Endothelial cell of umbilical vein (primary cell): ENCODE measurements around the gene KIAA1958. TPM values are rescaled to one million over a fixed set of nuclear protein-coding genes. Genes with fewer than 3 reads are reported as not detected.
A peak's percentile ranks its signal among the peaks of the same experiment; 100 is the strongest.

Experiments
- BruUV-seq: library from RNA; stranded (reverse); fragments of 400-500 nt; replicated peaks from 2 replicates; lab custom pipeline; 2021; lab: Mats Ljungman, UMichigan
- CTCF ChIA-PET: fragments of 300-600, 350-600 bp; sonication (Branson Sonifier 250); formaldehyde crosslinking; loops from one replicate; lab custom pipeline; 2021; ENCODE audit warnings: antibody characterized with exemption, inconsistent platforms; lab: Charles Lee
- POLR2A ChIA-PET: fragments of 300-600, 350-600 bp; sonication (Branson Sonifier 250); formaldehyde crosslinking; loops from one replicate; lab custom pipeline; 2021; ENCODE audit warnings: antibody characterized with exemption, inconsistent platforms; lab: Charles Lee
- DNase-seq: peaks from one replicate; pipeline ENCODE4 v3.0.0-alpha.2; 2011; ENCODE audit warnings: low read depth, low spot score
- FAIRE-seq: peaks from 2 replicates; lab custom pipeline; 2011; peaks lifted over from hg19 to GRCh38; lab: Jason Lieb, UNC
- H2AFZ ChIP-seq: 2 replicates; pipeline ENCODE4 v1.6.0; 2012; ENCODE audit warnings: low read depth, low read length, control low read depth, inconsistent platforms
- H3K27ac ChIP-seq: 2 replicates; pipeline ENCODE4 v1.5.1; 2011; ENCODE audit warnings: low read depth, mild to moderate bottlenecking, control low read depth, low read length, moderate library complexity; ENCODE audit not compliant: insufficient read depth
- H3K27me3 ChIP-seq, 2 experiments: 2 replicates each; pipeline versions ENCODE4 v1.6.0 to v1.6.1; 2011; ENCODE audit warnings: low read length in 2 of 2, mixed read lengths in 1 of 2; ENCODE audit not compliant: control insufficient read depth in 2 of 2, insufficient read depth in 2 of 2
- H3K36me3 ChIP-seq, 2 experiments: 2 replicates in 1 of 2; 3 replicates in 1 of 2; pipeline ENCODE4 v1.5.1; 2011; ENCODE audit warnings: low read length in 2 of 2, mild to moderate bottlenecking in 1 of 2, moderate library complexity in 1 of 2; ENCODE audit not compliant: control insufficient read depth in 2 of 2, insufficient read depth in 2 of 2; ENCODE audit errors: extremely low read depth in 1 of 2
- H3K4me1 ChIP-seq: 3 replicates; pipeline ENCODE4 v1.5.1; 2011; ENCODE audit warnings: mild to moderate bottlenecking, low read length; ENCODE audit not compliant: control insufficient read depth, insufficient read depth; ENCODE audit errors: extremely low read depth
- H3K4me2 ChIP-seq: 2 replicates; pipeline ENCODE4 v1.6.1; 2011; ENCODE audit warnings: low read length, control low read depth, mixed read lengths; ENCODE audit not compliant: insufficient read depth
- H3K4me3 ChIP-seq, 3 experiments: fragments of 200-600 bp in 1 of 3; sonication (generic), shearing (Covaris generic) in 1 of 3; replicated peaks in 1 of 3; 2 replicates each; pipeline ENCODE4 v1.5.1; 2011 to 2016; ENCODE audit warnings: control low read depth in 3 of 3, low read length in 3 of 3, mild to moderate bottlenecking in 2 of 3, inconsistent platforms in 1 of 3, low read depth in 1 of 3, moderate library complexity in 1 of 3; ENCODE audit not compliant: insufficient read depth in 1 of 3
- H3K79me2 ChIP-seq: 2 replicates; pipeline ENCODE4 v1.6.0; 2012; ENCODE audit warnings: low read length, inconsistent platforms; ENCODE audit not compliant: control insufficient read depth, insufficient read depth
- H3K9ac ChIP-seq: replicated peaks from 2 replicates; pipeline ENCODE3; 2011; ENCODE audit warnings: low read length, control low read depth; ENCODE audit not compliant: insufficient read depth; ENCODE audit errors: extremely low read depth
- H3K9me1 ChIP-seq: replicated peaks from 3 replicates; pipeline ENCODE4 v1.6.0; 2011; ENCODE audit warnings: mild to moderate bottlenecking, low read length; ENCODE audit not compliant: control insufficient read depth, insufficient read depth; ENCODE audit errors: extremely low read depth
- H3K9me3 ChIP-seq: replicated peaks from 2 replicates; pipeline ENCODE4 v1.5.1; 2012; ENCODE audit warnings: low read length, inconsistent platforms; ENCODE audit not compliant: control insufficient read depth, insufficient read depth
- H4K20me1 ChIP-seq: replicated peaks from 2 replicates; pipeline ENCODE3; 2011; ENCODE audit warnings: mild to moderate bottlenecking, low read length; ENCODE audit not compliant: control insufficient read depth, insufficient read depth; ENCODE audit errors: extremely low read depth
- FOS ChIP-seq: IDR thresholded peaks from 2 replicates; pipeline ENCODE4 v1.6.1; 2011; ENCODE audit warnings: mild to moderate bottlenecking, low read length, moderate library complexity, borderline replicate concordance; ENCODE audit not compliant: insufficient read depth
- JUN ChIP-seq: IDR thresholded peaks from 2 replicates; pipeline ENCODE4 v1.6.1; 2011; ENCODE audit warnings: borderline replicate concordance, low read depth; ENCODE audit not compliant: insufficient read length, insufficient read depth
- MYC ChIP-seq: IDR thresholded peaks from one replicate; pipeline ENCODE4 v1.6.1; 2011; ENCODE audit warnings: mild to moderate bottlenecking, low read depth, low read length
- POLR2A ChIP-seq: IDR thresholded peaks from 2 replicates; pipeline ENCODE4 v1.6.1; 2012; ENCODE audit warnings: low read depth, mild to moderate bottlenecking, control low read depth, low read length
- POLR2AphosphoS5 ChIP-seq: IDR thresholded peaks from 2 replicates; pipeline ENCODE4 v1.6.1; 2012; ENCODE audit warnings: low read depth, mild to moderate bottlenecking, control low read depth, low read length, moderate library complexity; ENCODE audit not compliant: insufficient read depth
- dilution Hi-C: fragments of 300-500 bp; cut with MboI; formaldehyde crosslinking; loops from one replicate; pipeline ENCODE4 v1.15.0; 2019; ENCODE audit warnings: low sequenced_read_pairs; ENCODE audit not compliant: extremely low pct_ligation_motif_present
- intact Hi-C: fragments of 100-400 bp; cut with micrococcal nuclease; formaldehyde crosslinking; loops from one replicate; pipeline ENCODE4 v1.10.0; 2022
- polyA plus RNA-seq, 4 experiments: library from polyadenylated mRNA; depleted of rRNA in 3 of 4; stranded (reverse) in 3 of 4; unstranded in 1 of 4; fragments of >200 nt; gene quantifications; 2 replicates each; pipeline versions ENCODE4 v1.2.1 to v1.2.3, GENCODE V29; 2011 to 2012; ENCODE audit warnings: missing spikeins in 1 of 4
- total RNA-seq: library from RNA; stranded (reverse); gene quantifications from 2 replicates; pipeline ENCODE4 v1.2.3, GENCODE V29; 2021
- TF ChIP-seq, protein P1 (sequence below): IDR thresholded peaks from 2 replicates; pipeline ENCODE4 v1.6.1; 2011; ENCODE audit not compliant: insufficient read depth, insufficient read length

KIAA1958 gene
- total and polyA plus RNA-seq, 2 donors (not counting 3 experiments of a cell fraction or from before 2014, with no cell fraction given), result 1.7 to 5.0 TPM

DNA sequence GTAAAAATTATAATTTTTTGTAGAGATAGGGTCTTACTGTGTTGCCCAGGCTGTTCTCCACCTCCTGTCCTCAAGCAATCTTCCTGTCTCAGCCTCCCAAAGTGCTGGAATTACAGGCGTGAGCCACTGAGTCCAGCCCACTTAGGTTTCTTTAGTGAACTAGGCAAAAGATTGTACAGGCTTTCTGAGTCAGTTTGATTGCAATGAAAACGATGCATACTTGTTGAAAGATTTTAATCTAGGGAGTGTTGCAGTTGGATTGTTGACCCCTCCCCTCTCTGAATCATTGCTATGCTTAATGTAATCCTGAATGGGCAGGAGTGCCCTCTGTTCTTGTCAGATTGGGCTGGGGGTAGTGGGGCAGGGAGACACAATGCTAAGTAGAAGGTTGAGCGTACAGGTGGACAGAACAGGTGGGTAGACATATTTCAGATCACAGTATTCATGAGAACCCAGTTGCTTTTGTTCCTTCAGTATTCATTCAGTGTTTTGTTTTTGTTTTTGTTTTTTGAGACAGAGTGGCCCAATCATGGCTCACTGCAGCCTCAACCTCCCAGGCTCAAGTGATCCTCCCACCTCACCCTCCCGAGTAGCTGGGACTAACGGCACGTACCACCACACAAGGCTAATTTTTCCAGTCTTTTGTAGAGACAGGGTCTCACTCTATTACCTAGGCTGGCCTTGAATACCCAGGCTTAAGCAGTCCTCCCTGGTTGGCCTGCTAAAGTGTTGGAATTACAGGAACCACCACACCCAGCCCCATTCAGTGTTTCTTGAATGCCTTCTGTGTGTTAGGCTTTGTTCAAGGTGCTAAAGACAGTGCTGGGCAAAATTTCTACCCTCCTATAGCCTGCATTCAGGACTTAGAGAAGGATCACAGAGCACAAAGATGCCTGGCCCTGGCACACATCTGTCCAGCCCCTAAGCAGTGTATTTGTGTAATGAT is 70.1 kb downstream of the KIAA1958 start:
- Histone ChIP-seq H3K36me3 (no peaks in the 10 kb centered on the region), H3K4me2 (no peak overlapping the region), H3K27me3 (no peaks in the 10 kb centered on the region), H3K4me1 (no peaks in the 10 kb centered on the region), H3K79me2 (no peaks in the 10 kb centered on the region), H3K9me1 (no peaks in the 10 kb centered on the region), H3K9ac (no peak overlapping the region), H3K4me3 (no peak overlapping the region), H2AFZ (no peak overlapping the region), H3K9me3 (no peaks in the 10 kb centered on the region), H4K20me1 (no peaks in the 10 kb centered on the region), H3K27ac (no peak overlapping the region)
- dilution Hi-C loops, result no loop called here
- intact Hi-C loops, result no loop called here
- no peak for DNase-seq
- FAIRE-seq, result no peak
- no TSS peak for BruUV-seq
- POLR2A ChIA-PET, result no interaction called here
- no peak for TF ChIP-seq FOS
- CTCF ChIA-PET, result interaction anchor here (1.0 kb wide), 1 partner anchor 8 kb away, joined by 5 read pairs; no protein-coding TSS in a partner anchor

DNA sequence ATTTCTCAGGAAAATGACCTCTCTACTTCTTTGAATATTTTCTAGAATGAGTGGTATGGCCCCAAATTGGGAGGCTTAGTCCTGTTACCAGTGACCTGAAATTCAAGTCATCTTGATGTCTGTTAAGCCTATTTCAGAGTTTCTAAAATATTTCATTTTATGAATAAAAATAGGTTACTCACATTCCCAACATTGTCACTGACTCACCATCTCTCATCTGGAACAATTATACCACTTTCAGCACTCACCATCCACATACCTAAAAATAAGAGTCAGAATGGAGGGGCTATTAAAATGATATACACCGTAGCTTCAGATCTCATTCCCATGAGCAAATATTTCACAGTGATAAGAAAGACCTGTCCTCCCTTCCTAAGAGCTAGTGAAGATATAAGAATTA is 71.8 kb downstream of the KIAA1958 start:
- H3K79me2 ChIP-seq, result no peaks in the 10 kb centered on the region
- FAIRE-seq, result peak; percentile 21
- intact Hi-C loops (no loop called here), dilution Hi-C loops (no loop called here)
- ChIA-PET POLR2A (no interaction called here), CTCF (interaction anchor here (1.5 to 2.0 kb wide), 2 partner anchors 10 to 12 kb away, joined by 4 to 5 read pairs; no protein-coding TSS in a partner anchor)
- no peaks in the 10 kb centered on the region for H3K9me3 ChIP-seq
- no peaks in the 10 kb centered on the region for H3K9me1 ChIP-seq
- TF ChIP-seq, protein P1, sequence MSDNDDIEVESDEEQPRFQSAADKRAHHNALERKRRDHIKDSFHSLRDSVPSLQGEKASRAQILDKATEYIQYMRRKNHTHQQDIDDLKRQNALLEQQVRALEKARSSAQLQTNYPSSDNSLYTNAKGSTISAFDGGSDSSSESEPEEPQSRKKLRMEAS, result no peak
- no peak for TF ChIP-seq MYC
- TF ChIP-seq POLR2AphosphoS5, result no peak
- no peak for TF ChIP-seq FOS
- TF ChIP-seq JUN, result no peak
- TF ChIP-seq POLR2A, result no peak
- H3K27me3 ChIP-seq, result no peaks in the 10 kb centered on the region
- no peak overlapping the region for H3K4me3 ChIP-seq
- H3K36me3 ChIP-seq, result no peaks in the 10 kb centered on the region
- H3K27ac ChIP-seq, result no peak overlapping the region
- no TSS peak for BruUV-seq
- no peak overlapping the region for H3K9ac ChIP-seq
- H3K4me1 ChIP-seq, result no peaks in the 10 kb centered on the region
- H3K4me2 ChIP-seq, result no peak overlapping the region
- H4K20me1 ChIP-seq, result no peaks in the 10 kb centered on the region
- no peak for DNase-seq
- no peak overlapping the region for H2AFZ ChIP-seq
